Measurements from ENCODE around the gene BABAM2.

DNA sequence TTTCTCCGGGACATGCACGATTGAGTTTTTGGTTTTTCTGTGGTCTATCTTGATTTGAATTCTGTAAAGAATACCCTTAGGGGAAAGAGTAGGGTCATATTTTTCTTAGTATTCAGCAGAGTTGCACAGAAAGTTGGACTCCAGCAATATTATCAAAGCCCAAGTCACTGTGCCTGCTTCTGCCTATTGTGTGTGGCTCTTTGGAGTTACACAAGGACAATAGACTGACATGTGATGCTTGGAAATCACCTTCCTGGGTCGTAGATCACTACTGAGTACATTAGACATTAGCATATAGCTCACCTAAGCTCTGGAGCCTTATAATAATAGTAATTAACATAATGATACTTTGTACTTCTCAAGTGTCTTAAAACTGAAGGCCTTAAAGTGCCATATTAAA, 263.3 kb downstream of the BABAM2 start:
- TF ChIP-seq EZH2 (IDR thresholded peaks at IDR 0.05; ENCODE audit: low read depth, unreplicated experiment) = no peak
- TF ChIP-seq ETS1 (IDR thresholded peaks at IDR 0.05) = no peak
- TF ChIP-seq, protein P1, sequence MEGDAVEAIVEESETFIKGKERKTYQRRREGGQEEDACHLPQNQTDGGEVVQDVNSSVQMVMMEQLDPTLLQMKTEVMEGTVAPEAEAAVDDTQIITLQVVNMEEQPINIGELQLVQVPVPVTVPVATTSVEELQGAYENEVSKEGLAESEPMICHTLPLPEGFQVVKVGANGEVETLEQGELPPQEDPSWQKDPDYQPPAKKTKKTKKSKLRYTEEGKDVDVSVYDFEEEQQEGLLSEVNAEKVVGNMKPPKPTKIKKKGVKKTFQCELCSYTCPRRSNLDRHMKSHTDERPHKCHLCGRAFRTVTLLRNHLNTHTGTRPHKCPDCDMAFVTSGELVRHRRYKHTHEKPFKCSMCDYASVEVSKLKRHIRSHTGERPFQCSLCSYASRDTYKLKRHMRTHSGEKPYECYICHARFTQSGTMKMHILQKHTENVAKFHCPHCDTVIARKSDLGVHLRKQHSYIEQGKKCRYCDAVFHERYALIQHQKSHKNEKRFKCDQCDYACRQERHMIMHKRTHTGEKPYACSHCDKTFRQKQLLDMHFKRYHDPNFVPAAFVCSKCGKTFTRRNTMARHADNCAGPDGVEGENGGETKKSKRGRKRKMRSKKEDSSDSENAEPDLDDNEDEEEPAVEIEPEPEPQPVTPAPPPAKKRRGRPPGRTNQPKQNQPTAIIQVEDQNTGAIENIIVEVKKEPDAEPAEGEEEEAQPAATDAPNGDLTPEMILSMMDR (conservative IDR thresholded peaks at IDR 0.05; ENCODE audit: low read depth in 2 of 2) = no peak
- no peak for TF ChIP-seq POLR2AphosphoS5 (IDR thresholded peaks at IDR 0.05; ENCODE audit: low read depth)
- TF ChIP-seq EZH2phosphoT487 (IDR thresholded peaks at IDR 0.05; ENCODE audit: unreplicated experiment) = no peak
